Measurements from ENCODE around the gene TTC39B. TPM values are rescaled to one million over a fixed set of nuclear protein-coding genes. Genes with fewer than 3 reads are reported as not detected.

The TTC39B gene
- total RNA-seq, 4 donors from 2014 or later, result 3.4 to 11.2 (median 4.3) TPM

DNA sequence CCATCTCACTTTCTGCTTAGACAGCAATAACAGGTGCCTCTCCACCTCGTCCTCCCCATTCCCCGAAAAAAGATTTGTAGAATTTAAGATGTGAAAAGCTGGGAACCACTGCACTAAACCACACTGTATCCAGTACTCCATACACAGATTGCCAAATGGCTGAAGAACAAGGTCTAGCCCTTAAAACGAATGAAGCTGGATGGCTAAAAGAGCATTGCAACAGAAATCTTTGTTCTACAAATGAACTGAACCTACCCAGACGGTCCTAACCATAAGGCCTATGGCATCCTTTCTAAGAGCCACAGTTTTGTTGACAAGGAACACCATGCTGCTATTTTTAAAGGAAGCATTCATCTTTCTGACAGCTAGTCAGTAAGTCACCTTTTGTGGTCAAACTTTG lies 152.3 kb downstream of the TTC39B start:
- no peak for TF ChIP-seq CTCF (IDR thresholded peaks at IDR 0.05; ENCODE audit: low read depth)

DNA sequence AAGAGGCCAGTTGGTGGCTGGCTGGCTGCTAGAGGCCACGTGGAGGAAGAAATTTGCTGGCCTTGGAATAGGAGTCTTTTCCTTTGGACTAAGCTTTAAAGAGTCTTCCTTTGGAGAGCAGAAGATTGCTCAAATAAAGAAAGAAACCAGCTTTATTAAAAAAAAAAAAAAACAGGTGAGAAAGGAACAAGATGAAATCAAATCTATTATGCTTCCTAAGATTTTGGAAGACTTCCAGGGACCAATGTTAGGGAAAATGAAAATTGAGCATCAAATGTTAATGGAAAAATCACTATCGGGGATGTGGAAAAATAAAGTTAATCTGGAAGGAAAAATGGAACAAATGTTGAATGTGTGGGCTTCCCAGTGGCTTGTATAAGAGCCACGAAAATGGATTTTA lies 153.1 kb downstream of the TTC39B start:
- TF ChIP-seq CTCF (IDR thresholded peaks at IDR 0.05; ENCODE audit: low read depth), result no peak

DNA sequence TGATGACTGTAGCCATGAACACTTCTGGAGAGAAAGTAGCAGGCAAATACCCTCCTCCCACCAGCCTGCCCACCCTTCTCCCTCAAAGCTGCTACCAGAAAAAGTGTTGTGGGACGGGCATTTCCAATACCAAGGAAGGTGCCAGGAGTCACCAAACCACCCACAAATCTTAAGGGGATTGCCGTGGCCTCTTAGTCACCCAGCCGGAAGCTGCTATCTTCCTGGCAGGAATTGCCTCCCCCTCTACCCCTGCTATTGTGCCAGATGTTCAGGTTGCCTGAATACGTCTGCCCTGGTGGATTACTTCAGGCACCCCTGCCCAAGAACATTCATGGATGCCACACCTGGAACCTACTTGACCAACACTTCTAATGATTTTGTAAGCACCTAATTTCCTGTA lies 156.1 kb downstream of the TTC39B start:
- TF ChIP-seq CTCF (IDR thresholded peaks at IDR 0.05; ENCODE audit: low read depth), result no peak

- no peak for TF ChIP-seq CTCF (IDR thresholded peaks at IDR 0.05; ENCODE audit: low read depth)
These were observed 157.6 kb downstream of the TTC39B start for GRCh38 chr9:15149450-15149849.

- no peak for TF ChIP-seq CTCF (IDR thresholded peaks at IDR 0.05; ENCODE audit: low read depth)
These were observed 160.7 kb downstream of the TTC39B start for GRCh38 chr9:15146268-15146700.

DNA sequence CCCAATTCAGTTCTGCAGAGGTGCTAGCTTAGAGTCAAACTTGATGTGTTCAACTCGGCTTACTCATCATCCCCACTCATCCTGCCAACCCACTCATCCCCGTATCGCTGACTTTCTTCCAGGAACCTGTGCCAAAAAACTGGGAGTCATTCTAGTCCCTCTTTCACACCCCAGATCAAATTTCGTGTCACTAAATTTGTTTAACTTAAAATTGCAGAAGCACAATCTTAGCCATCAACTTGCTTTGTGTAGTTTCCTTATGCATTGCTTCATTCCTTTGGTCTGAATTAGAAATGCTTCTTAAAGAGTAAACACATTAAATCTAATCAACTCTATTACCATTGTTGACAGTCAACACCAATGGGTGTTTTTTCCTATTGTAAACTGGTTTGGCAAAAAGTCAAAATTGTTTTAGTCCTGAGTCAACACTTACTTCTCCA lies 162.4 kb downstream of the TTC39B start:
- no peak for TF ChIP-seq CTCF (IDR thresholded peaks at IDR 0.05; ENCODE audit: low read depth)

GRCh38 chr9:15142878-15143534 lies 164.0 kb downstream of the TTC39B start:
- TF ChIP-seq CTCF (IDR thresholded peaks at IDR 0.05; ENCODE audit: low read depth), result no peak

Data from subcutaneous adipose tissue (tissue), 4 donors.